A673 (cell line): Measurements from ENCODE around the gene PANX3. TPM values are rescaled to one million over a fixed set of nuclear protein-coding genes. Genes with fewer than 3 reads are reported as not detected.

ENCODE experiments used
- BruUV-seq: library from RNA; stranded (reverse); fragments of 400-500 nt; replicated peaks from 2 replicates; lab custom pipeline; 2021; lab: Mats Ljungman, UMichigan
- CTCF ChIA-PET: fragments of 300-600 bp; sonication (Branson Sonifier 250); formaldehyde crosslinking; loops from one replicate; lab custom pipeline; 2022; ENCODE audit warnings: antibody characterized with exemption; lab: Charles Lee
- POLR2A ChIA-PET: fragments of 300-600 bp; sonication (Branson Sonifier 250); formaldehyde crosslinking; loops from one replicate; lab custom pipeline; 2022; ENCODE audit warnings: antibody characterized with exemption; ENCODE audit not compliant: low non-redundant PET; lab: Charles Lee
- DNase-seq: peaks from one replicate; pipeline ENCODE4 v3.0.0-alpha.2; 2015; ENCODE audit warnings: low spot score
- H3K27ac ChIP-seq: fragments of 200-600 bp; sonication (generic); 2 replicates; pipeline ENCODE4 v1.5.1; 2016; ENCODE audit warnings: mixed run types, low read depth, mild to moderate bottlenecking, mixed read lengths, antibody characterized with exemption, low read length; ENCODE audit not compliant: poor library complexity, severe bottlenecking
- H3K27me3 ChIP-seq: fragments of 200-600 bp; sonication (generic); replicated peaks from 2 replicates; pipeline ENCODE4 v1.6.1; 2017; ENCODE audit warnings: mixed run types, low read depth, mild to moderate bottlenecking, mixed read lengths, antibody characterized with exemption, low read length; ENCODE audit not compliant: insufficient read depth, poor library complexity
- H3K36me3 ChIP-seq: fragments of 200-600 bp; sonication (generic); 2 replicates; pipeline ENCODE4 v1.6.1; 2016; ENCODE audit warnings: mixed run types, mild to moderate bottlenecking, mixed read lengths, antibody characterized with exemption, low read length; ENCODE audit not compliant: insufficient read depth, poor library complexity, severe bottlenecking
- H3K4me1 ChIP-seq: fragments of 200-600 bp; sonication (generic); 2 replicates; pipeline ENCODE4 v1.6.1; 2017; ENCODE audit warnings: mixed run types, mild to moderate bottlenecking, mixed read lengths, antibody characterized with exemption, low read length; ENCODE audit not compliant: insufficient read depth, poor library complexity, severe bottlenecking
- H3K4me3 ChIP-seq: fragments of 200-600 bp; sonication (generic); 2 replicates; pipeline ENCODE4 v1.5.1; 2016; ENCODE audit warnings: low read depth, mixed run types, mild to moderate bottlenecking, mixed read lengths, low read length; ENCODE audit not compliant: poor library complexity, severe bottlenecking
- H3K9me3 ChIP-seq: fragments of 200-600 bp; sonication (generic); 2 replicates; pipeline ENCODE4 v1.6.1; 2016; ENCODE audit warnings: mixed run types, low read depth, mild to moderate bottlenecking, mixed read lengths, antibody characterized with exemption, low read length; ENCODE audit not compliant: poor library complexity, severe bottlenecking
- CTCF ChIP-seq: fragments of 300-800, 200-600 bp; sonication (generic); conservative IDR thresholded peaks from 2 replicates; pipeline ENCODE4 v1.5.1; 2017; ENCODE audit warnings: low read depth, mild to moderate bottlenecking, antibody characterized with exemption, low read length, moderate library complexity, mixed read lengths
- EZH2 ChIP-seq: fragments of 200-600 bp; sonication (generic); IDR thresholded peaks from 2 replicates; pipeline ENCODE4 v1.6.1; 2017; ENCODE audit warnings: borderline replicate concordance, low read depth, mild to moderate bottlenecking, mixed read lengths, antibody characterized with exemption, low read length; ENCODE audit not compliant: poor library complexity, severe bottlenecking
- intact Hi-C: fragments of 100-400 bp; cut with micrococcal nuclease; formaldehyde crosslinking; loops from one replicate; pipeline ENCODE4 v1.10.0; 2022; ENCODE audit not compliant: unreplicated experiment
- total RNA-seq: library from RNA; stranded (reverse); gene quantifications from 2 replicates; pipeline ENCODE4 v1.2.3, GENCODE V29; 2021

PANX3 gene
- total RNA-seq, 1 experiment from 2014 or later: not detected

DNA sequence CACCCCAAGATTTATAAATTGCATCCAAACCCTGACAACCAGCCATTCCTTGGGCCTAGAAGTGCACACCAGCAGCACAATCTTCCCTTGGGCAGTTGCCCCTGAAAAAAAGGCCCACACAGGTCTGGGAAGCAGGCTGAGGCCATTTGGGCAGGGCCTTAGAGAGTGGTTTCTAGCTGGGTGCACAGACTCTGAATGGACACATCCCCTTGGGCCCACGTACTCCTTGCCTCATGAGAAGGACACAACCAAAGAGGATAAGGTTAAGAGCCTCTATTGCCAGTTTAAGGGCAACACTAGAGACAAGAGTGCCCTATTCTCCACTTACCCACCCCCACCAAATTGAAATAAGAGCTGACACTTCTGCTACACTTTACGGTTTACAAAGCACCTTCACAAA lies 933 bp upstream of the PANX3 start:
- intact Hi-C loops: no loop called here

GRCh38 chr11:124612045-124612444 lies 817 bp downstream of the PANX3 start:
- CTCF ChIA-PET: no interaction called here

More for the DNA sequence above, 933 bp upstream of the PANX3 start:
- no peaks in the 10 kb centered on the region for H3K27me3 ChIP-seq
- no peak overlapping the region for H3K4me3 ChIP-seq
- no peak for DNase-seq
- POLR2A ChIA-PET: no interaction called here
- H3K9me3 ChIP-seq: no peaks in the 10 kb centered on the region
- TF ChIP-seq EZH2 (no peak), CTCF (no peak)
- H3K36me3 ChIP-seq: no peaks in the 10 kb centered on the region
- CTCF ChIA-PET: interaction anchor here (0.6 kb wide), 2 partner anchors 25 to 168 kb away, joined by 3 to 9 read pairs; no protein-coding TSS in a partner anchor
- peaks cover 15% of the 10 kb centered on the region for H3K4me1 ChIP-seq
- no peak overlapping the region for H3K27ac ChIP-seq
- no TSS peak for BruUV-seq

GRCh38 chr11:124612567-124613246 lies 1.5 kb downstream of the PANX3 start:
- TF ChIP-seq CTCF (no peak), EZH2 (no peak)
- no peak overlapping the region for H3K27ac ChIP-seq
- DNase-seq: no peak
- no peaks in the 10 kb centered on the region for H3K9me3 ChIP-seq
- no peaks in the 10 kb centered on the region for H3K27me3 ChIP-seq
- ChIA-PET CTCF (no interaction called here), POLR2A (no interaction called here)
- intact Hi-C loops: no loop called here
- no peaks in the 10 kb centered on the region for H3K36me3 ChIP-seq
- BruUV-seq: no TSS peak
- H3K4me3 ChIP-seq: no peak overlapping the region
- peaks cover 9% of the 10 kb centered on the region for H3K4me1 ChIP-seq

More at GRCh38 chr11:124612045-124612444, 817 bp downstream of the PANX3 start:
- POLR2A ChIA-PET: no interaction called here
- peaks cover 9% of the 10 kb centered on the region for H3K4me1 ChIP-seq
- no peaks in the 10 kb centered on the region for H3K9me3 ChIP-seq
- TF ChIP-seq CTCF (no peak), EZH2 (no peak)
- intact Hi-C loops: no loop called here
- no peak for DNase-seq
- no peaks in the 10 kb centered on the region for H3K36me3 ChIP-seq
- no TSS peak for BruUV-seq
- no peak overlapping the region for H3K4me3 ChIP-seq
- no peaks in the 10 kb centered on the region for H3K27me3 ChIP-seq
- H3K27ac ChIP-seq: no peak overlapping the region
